ENCODE measurements around the gene MAPK4.
A peak's percentile ranks its signal among the peaks of the same experiment; 100 is the strongest.

The MAPK4 gene

DNA sequence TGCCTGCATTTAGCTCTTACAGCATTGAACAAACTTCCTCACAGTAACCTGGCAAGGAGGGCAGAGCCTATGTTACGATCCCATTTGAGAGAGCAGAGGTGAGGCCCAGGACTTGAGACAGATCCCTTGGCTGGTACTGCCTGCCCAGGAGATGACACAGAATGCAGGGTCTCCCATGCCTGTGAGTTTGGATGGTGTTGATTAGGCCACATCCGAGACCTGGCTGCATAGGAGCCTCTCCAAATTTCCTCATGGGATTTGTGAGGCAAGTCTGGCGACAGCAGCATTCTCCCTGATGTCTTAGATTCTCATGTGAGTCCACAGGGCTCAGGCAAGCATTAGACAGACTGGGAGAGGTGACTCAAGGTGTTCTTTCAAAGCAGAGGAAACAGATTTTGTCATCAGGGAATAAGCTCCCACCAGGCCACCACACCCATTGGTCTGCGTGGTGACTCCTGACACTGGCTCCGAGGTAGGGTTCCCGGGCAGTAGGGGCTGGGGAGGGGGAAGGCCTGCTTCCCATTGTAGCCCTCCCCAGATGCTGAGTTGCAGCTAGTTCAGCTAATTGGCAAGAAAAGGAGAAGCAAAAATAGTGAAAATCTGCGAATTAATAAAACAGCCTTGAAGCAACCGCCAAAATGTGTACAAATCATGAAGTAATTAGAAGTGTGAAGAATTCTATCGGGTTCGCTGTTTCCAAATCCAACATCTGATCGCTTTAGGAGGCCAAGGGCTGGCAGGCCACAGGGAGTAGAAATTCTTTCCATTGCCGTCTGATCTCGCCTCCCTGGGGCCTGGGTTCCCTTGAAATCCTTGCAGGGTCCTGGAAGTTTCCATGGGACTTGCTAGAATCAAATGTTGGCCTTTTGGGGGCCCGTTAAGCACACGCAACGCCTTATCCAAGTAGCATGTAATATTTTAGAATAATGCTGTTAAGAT, 68.0 kb downstream of the MAPK4 start:
- ChIA-PET CTCF (no interaction called here), POLR2A (no interaction called here)
- TF ChIP-seq BHLHE40 (IDR thresholded peaks at IDR 0.05; ENCODE audit: borderline replicate concordance) = no peak
- TF ChIP-seq ELF4 (IDR thresholded peaks at IDR 0.05) = no peak
- TF ChIP-seq CTBP1 (IDR thresholded peaks at IDR 0.05; ENCODE audit: borderline replicate concordance) = no peak
- TF ChIP-seq FOXK2 (IDR thresholded peaks at IDR 0.05) = no peak
- TF ChIP-seq L3MBTL2 (conservative IDR thresholded peaks at IDR 0.05) = no peak
- no peak for TF ChIP-seq ARNT (IDR thresholded peaks at IDR 0.05)
- no peak for TF ChIP-seq LEF1 (IDR thresholded peaks at IDR 0.05; ENCODE audit: borderline replicate concordance)
- no peak for TF ChIP-seq TARDBP (IDR thresholded peaks at IDR 0.05)
- TF ChIP-seq FOXA1 (IDR thresholded peaks at IDR 0.05) = no peak
- TF ChIP-seq SP1 (IDR thresholded peaks at IDR 0.05) = no peak
- TF ChIP-seq, protein P1, sequence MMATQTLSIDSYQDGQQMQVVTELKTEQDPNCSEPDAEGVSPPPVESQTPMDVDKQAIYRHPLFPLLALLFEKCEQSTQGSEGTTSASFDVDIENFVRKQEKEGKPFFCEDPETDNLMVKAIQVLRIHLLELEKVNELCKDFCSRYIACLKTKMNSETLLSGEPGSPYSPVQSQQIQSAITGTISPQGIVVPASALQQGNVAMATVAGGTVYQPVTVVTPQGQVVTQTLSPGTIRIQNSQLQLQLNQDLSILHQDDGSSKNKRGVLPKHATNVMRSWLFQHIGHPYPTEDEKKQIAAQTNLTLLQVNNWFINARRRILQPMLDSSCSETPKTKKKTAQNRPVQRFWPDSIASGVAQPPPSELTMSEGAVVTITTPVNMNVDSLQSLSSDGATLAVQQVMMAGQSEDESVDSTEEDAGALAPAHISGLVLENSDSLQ (IDR thresholded peaks at IDR 0.05) = no peak
- TF ChIP-seq NFRKB (IDR thresholded peaks at IDR 0.05) = no peak
- no peak for TF ChIP-seq FOXM1 (IDR thresholded peaks at IDR 0.05; ENCODE audit: borderline replicate concordance)
- TF ChIP-seq HDGF (IDR thresholded peaks at IDR 0.05; ENCODE audit: borderline replicate concordance) = no peak
- no peak for TF ChIP-seq SUZ12 (IDR thresholded peaks at IDR 0.05)
- no peak for DNase-seq (ENCODE audit: extremely low spot score)

DNA sequence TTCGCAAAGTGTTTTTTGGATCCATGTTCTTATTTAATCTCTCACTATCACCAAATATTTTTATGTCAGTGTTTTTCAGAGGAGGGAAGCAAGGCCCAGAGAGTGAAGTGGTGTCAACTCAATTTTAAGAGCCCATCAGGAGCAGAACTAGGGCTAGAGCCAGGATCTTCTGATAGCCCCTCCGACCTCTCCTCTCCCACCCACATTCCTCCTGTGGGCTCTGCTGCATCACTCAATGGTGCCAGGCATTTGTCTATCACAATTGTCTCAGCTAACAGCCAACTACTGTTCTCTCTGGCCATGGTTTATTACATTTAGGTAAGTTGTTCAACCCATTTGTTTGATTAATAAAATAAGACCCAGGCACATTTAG, 68.6 kb downstream of the MAPK4 start:
- CTCF ChIA-PET = no interaction called here
- no peak for DNase-seq (ENCODE audit: extremely low spot score)
- POLR2A ChIA-PET = no interaction called here
- no peak for TF ChIP-seq HDGF (IDR thresholded peaks at IDR 0.05; ENCODE audit: borderline replicate concordance)
- no peak for TF ChIP-seq BHLHE40 (IDR thresholded peaks at IDR 0.05; ENCODE audit: borderline replicate concordance)
- no peak for TF ChIP-seq FOXM1 (IDR thresholded peaks at IDR 0.05; ENCODE audit: borderline replicate concordance)
- TF ChIP-seq FOXK2 (IDR thresholded peaks at IDR 0.05) = no peak
- TF ChIP-seq ELF4 (IDR thresholded peaks at IDR 0.05) = no peak
- TF ChIP-seq SP1 (IDR thresholded peaks at IDR 0.05) = no peak
- TF ChIP-seq LEF1 (IDR thresholded peaks at IDR 0.05; ENCODE audit: borderline replicate concordance) = no peak
- no peak for TF ChIP-seq CTBP1 (IDR thresholded peaks at IDR 0.05; ENCODE audit: borderline replicate concordance)
- TF ChIP-seq ZNF384 (IDR thresholded peaks at IDR 0.05) = no peak
- no peak for TF ChIP-seq SUZ12 (IDR thresholded peaks at IDR 0.05)
- TF ChIP-seq FOXA1 (IDR thresholded peaks at IDR 0.05) = no peak
- TF ChIP-seq, protein P1 (IDR thresholded peaks at IDR 0.05) = no peak
- TF ChIP-seq L3MBTL2 (conservative IDR thresholded peaks at IDR 0.05) = no peak
- no peak for TF ChIP-seq ARNT (IDR thresholded peaks at IDR 0.05)

DNA sequence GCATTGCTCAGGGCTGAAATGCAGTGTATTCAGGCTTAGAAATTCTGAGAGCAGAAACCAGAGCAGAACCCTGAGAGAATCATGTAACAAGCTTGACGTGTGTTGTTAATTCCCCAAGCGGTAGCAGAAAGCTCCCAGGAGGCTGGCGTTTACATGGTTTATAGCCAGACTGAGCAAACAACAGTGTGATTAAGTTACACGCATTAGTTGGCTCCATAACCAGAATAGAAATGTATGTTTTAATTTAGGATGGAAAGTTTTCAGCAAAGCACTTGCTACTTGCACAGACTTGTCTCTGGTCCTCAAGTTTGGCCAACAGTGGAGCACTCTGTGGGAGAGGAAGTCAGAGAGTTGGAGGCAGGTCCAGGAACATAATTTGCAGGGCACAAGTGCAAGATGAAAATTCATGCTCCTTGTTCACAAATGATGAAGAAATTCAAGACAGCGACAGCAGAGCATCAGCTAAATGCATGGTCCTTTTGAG, 69.3 kb downstream of the MAPK4 start:
- no peak for TF ChIP-seq NFRKB (IDR thresholded peaks at IDR 0.05)
- TF ChIP-seq FOXA1 (IDR thresholded peaks at IDR 0.05) = peak; percentile 78; the same call in 1 of the 2 replicates
- ChIA-PET CTCF (no interaction called here), POLR2A (no interaction called here)
- peak; percentile 37 for DNase-seq (ENCODE audit: extremely low spot score)

DNA sequence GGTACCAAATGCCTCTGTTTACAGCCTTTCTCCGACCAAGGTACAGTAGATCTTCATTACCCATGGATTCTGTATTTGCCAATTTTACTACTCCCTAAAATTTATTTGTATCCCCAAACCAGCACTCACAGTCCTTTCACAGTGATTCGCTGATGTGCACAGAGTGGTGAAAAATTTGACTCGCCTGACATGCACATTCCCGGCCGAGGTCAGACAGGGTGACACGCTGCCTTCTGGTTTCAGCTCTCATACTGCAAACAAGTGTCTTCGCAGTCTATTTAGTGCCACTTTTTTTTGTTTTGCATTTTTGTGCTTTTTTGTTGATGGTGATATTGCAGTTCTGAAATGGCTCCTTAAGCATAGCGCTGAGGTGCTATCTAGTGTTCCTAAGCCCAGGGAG, 71.0 kb downstream of the MAPK4 start:
- ChIA-PET POLR2A (no interaction called here), CTCF (no interaction called here)
- TF ChIP-seq, protein P1 (IDR thresholded peaks at IDR 0.05) = no peak
- TF ChIP-seq ARNT (IDR thresholded peaks at IDR 0.05) = no peak
- no peak for TF ChIP-seq ELF4 (IDR thresholded peaks at IDR 0.05)
- no peak for TF ChIP-seq HDGF (IDR thresholded peaks at IDR 0.05; ENCODE audit: borderline replicate concordance)
- TF ChIP-seq LEF1 (IDR thresholded peaks at IDR 0.05; ENCODE audit: borderline replicate concordance) = no peak
- no peak for TF ChIP-seq BHLHE40 (IDR thresholded peaks at IDR 0.05; ENCODE audit: borderline replicate concordance)
- no peak for DNase-seq (ENCODE audit: extremely low spot score)

DNA sequence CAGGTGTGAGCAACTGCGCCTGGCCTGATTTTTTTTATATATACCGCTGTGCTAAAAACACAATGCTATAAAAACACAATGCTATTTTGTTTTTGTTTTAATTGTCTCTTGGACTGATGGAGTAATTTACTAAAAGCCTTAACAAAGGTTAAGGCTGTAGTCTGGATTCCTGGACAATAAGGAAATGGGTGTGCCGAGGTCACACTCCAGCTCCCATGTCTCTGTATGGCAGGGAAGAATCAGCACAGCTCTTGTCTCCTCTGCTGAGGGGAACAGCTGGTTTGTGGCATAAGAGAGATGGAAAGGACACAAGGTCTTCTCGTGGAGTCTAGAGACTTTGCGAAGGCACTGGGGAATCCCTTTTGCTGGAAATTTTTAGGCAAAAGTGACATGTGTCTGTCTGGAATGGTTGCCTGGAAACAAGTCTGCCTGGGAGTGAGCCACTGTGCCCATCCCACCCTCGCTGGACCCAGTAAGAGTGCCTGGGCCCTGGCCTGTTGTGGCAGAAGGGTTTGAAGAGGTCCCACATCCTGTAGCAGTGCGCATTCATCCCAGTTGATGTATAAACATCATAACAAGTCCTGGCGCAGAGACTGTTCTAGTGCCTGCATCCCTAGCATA, 73.1 kb downstream of the MAPK4 start:
- CTCF ChIA-PET = no interaction called here
- TF ChIP-seq LEF1 (IDR thresholded peaks at IDR 0.05; ENCODE audit: borderline replicate concordance) = no peak
- TF ChIP-seq, protein P1 (IDR thresholded peaks at IDR 0.05) = no peak
- TF ChIP-seq CTBP1 (IDR thresholded peaks at IDR 0.05; ENCODE audit: borderline replicate concordance) = no peak
- TF ChIP-seq HDGF (IDR thresholded peaks at IDR 0.05; ENCODE audit: borderline replicate concordance) = no peak
- TF ChIP-seq SP1 (IDR thresholded peaks at IDR 0.05) = no peak
- POLR2A ChIA-PET = no interaction called here
- no peak for DNase-seq (ENCODE audit: extremely low spot score)

DNA sequence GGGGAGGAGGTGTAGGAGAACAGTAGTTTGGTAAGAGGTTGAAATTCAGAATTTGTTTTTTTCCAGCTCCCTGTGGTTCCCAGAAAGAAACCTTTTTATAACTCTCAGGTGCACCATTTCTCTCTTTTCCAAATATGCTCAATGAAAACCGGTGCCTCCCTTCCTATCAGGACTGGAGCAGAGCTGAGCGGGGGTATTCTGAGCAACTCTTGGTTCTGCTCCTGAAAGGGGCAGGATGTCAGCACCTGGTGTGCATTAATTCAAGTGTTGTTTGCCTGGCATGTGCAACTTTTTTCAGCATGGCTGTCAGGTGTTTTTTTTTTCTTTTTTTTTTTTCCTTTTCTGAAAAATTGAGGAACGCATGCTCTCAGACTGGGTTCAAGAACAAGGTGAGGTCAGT, 74.1 kb downstream of the MAPK4 start:
- DNase-seq (ENCODE audit: extremely low spot score) = no peak
- TF ChIP-seq NFRKB (IDR thresholded peaks at IDR 0.05) (no peak), CTBP1 (IDR thresholded peaks at IDR 0.05; ENCODE audit: borderline replicate concordance) (no peak), FOXA1 (IDR thresholded peaks at IDR 0.05) (no peak), FOXM1 (IDR thresholded peaks at IDR 0.05; ENCODE audit: borderline replicate concordance) (no peak), ELF4 (IDR thresholded peaks at IDR 0.05) (no peak), SP1 (IDR thresholded peaks at IDR 0.05) (no peak), HDGF (IDR thresholded peaks at IDR 0.05; ENCODE audit: borderline replicate concordance) (no peak), L3MBTL2 (conservative IDR thresholded peaks at IDR 0.05) (no peak), FOXK2 (IDR thresholded peaks at IDR 0.05) (no peak), LEF1 (IDR thresholded peaks at IDR 0.05; ENCODE audit: borderline replicate concordance) (no peak), BHLHE40 (IDR thresholded peaks at IDR 0.05; ENCODE audit: borderline replicate concordance) (no peak), SUZ12 (IDR thresholded peaks at IDR 0.05) (no peak), ARNT (IDR thresholded peaks at IDR 0.05) (no peak), ZNF384 (IDR thresholded peaks at IDR 0.05) (no peak), TARDBP (IDR thresholded peaks at IDR 0.05) (no peak)
- TF ChIP-seq, protein P1 (IDR thresholded peaks at IDR 0.05) = no peak
- CTCF ChIA-PET = no interaction called here
- POLR2A ChIA-PET = no interaction called here

All from HEK293T (cell line).